OCI-LY1 (cell line): ENCODE data around the gene HBP1.

ENCODE experiments used
- H2AFZ ChIP-seq: fragments of 200-600 bp; sonication (generic), shearing (Covaris generic); 2 replicates; pipeline ENCODE4 v1.6.0; 2014; ENCODE audit warnings: antibody characterized with exemption, mild to moderate bottlenecking, low read length
- H3F3A ChIP-seq: fragments of 200-600 bp; sonication (generic), shearing (Covaris generic); 2 replicates; pipeline ENCODE4 v1.6.0; 2014; ENCODE audit warnings: mild to moderate bottlenecking, antibody characterized with exemption, low read length, moderate library complexity; ENCODE audit not compliant: insufficient read depth
- H3K27ac ChIP-seq: fragments of 200-600 bp; sonication (generic); 2 replicates; pipeline ENCODE4 v1.5.1; 2014; ENCODE audit warnings: low read length, mixed run types, mild to moderate bottlenecking, low read depth; ENCODE audit not compliant: poor library complexity, severe bottlenecking
- H3K27me3 ChIP-seq: fragments of 200-600 bp; sonication (generic); 2 replicates; pipeline ENCODE4 v1.6.0; 2014; ENCODE audit warnings: antibody characterized with exemption, mild to moderate bottlenecking, low read length, moderate library complexity; ENCODE audit not compliant: insufficient read depth
- H3K36me3 ChIP-seq: fragments of 200-600 bp; sonication (generic); 2 replicates; pipeline ENCODE4 v1.6.1; 2014; ENCODE audit warnings: mild to moderate bottlenecking, antibody characterized with exemption, low read length, moderate library complexity, mixed read lengths; ENCODE audit not compliant: insufficient read depth
- H3K4me1 ChIP-seq: fragments of 200-600 bp; sonication (generic); 2 replicates; pipeline ENCODE4 v1.5.1; 2014; ENCODE audit warnings: mild to moderate bottlenecking, low read length, moderate library complexity; ENCODE audit not compliant: insufficient read depth, severe bottlenecking
- H3K4me2 ChIP-seq: fragments of 200-600 bp; sonication (generic), shearing (Covaris generic); 2 replicates; pipeline ENCODE4 v1.6.1; 2014; ENCODE audit warnings: low read length
- H3K4me3 ChIP-seq: fragments of 200-600 bp; sonication (generic); 2 replicates; pipeline ENCODE4 v1.5.1; 2014; ENCODE audit warnings: low read length, low read depth, mild to moderate bottlenecking, mixed read lengths; ENCODE audit not compliant: poor library complexity, severe bottlenecking
- H3K79me2 ChIP-seq: fragments of 200-600 bp; shearing (Covaris generic); 2 replicates; pipeline ENCODE4 v1.6.1; 2016; ENCODE audit warnings: mixed run types, low read length, mixed read lengths; ENCODE audit not compliant: insufficient read depth
- H3K9ac ChIP-seq: fragments of 200-600 bp; sonication (generic), shearing (Covaris generic); 2 replicates; pipeline ENCODE4 v1.6.1; 2014; ENCODE audit warnings: mild to moderate bottlenecking, low read length, mixed read lengths
- H3K9me2 ChIP-seq: fragments of 200-600 bp; sonication (generic), shearing (Covaris generic); 2 replicates; pipeline ENCODE4 v1.6.1; 2014; ENCODE audit warnings: low read depth, mild to moderate bottlenecking, low read length, mixed read lengths
- H3K9me3 ChIP-seq: fragments of 200-600 bp; shearing (Covaris generic); 2 replicates; pipeline ENCODE4 v1.6.1; 2014; ENCODE audit warnings: low read length, mixed read lengths
- H4K20me1 ChIP-seq: fragments of 200-600 bp; sonication (generic), shearing (Covaris generic); 2 replicates; pipeline ENCODE4 v1.6.0; 2016; ENCODE audit warnings: mild to moderate bottlenecking, low read length; ENCODE audit not compliant: insufficient read depth
- CTCF ChIP-seq: fragments of 200-600 bp; sonication (generic), shearing (Covaris generic); IDR thresholded peaks from 2 replicates; pipeline ENCODE4 v1.5.1; 2017; ENCODE audit warnings: mild to moderate bottlenecking, antibody characterized with exemption, low read length, moderate library complexity, mixed read lengths
- EZH2 ChIP-seq: fragments of 200-600 bp; sonication (generic), shearing (Covaris generic); IDR thresholded peaks from 2 replicates; pipeline ENCODE4 v1.8.0; 2017; ENCODE audit warnings: borderline replicate concordance, mixed run types, mild to moderate bottlenecking, antibody characterized with exemption, low read length, moderate library complexity, mixed read lengths

HBP1 gene

GRCh38 chr7:107123392-107123791 lies 45.4 kb upstream of the HBP1 start:
- TF ChIP-seq EZH2 (no peak), CTCF (no peak)

GRCh38 chr7:107125475-107125874 lies 43.3 kb upstream of the HBP1 start:
- no peaks in the 10 kb centered on the region for H3F3A ChIP-seq
- TF ChIP-seq EZH2 = no peak
- no peak for TF ChIP-seq CTCF
- no peak overlapping the region for H3K9ac ChIP-seq
- no peaks in the 10 kb centered on the region for H3K27me3 ChIP-seq
- no peaks in the 10 kb centered on the region for H3K79me2 ChIP-seq
- no peak overlapping the region for H3K4me3 ChIP-seq
- H3K36me3 ChIP-seq = no peaks in the 10 kb centered on the region
- no peak overlapping the region for H3K4me2 ChIP-seq
- no peaks in the 10 kb centered on the region for H4K20me1 ChIP-seq
- H3K9me3 ChIP-seq = no peaks in the 10 kb centered on the region
- H3K4me1 ChIP-seq = no peaks in the 10 kb centered on the region
- no peak overlapping the region for H2AFZ ChIP-seq
- no peaks in the 10 kb centered on the region for H3K9me2 ChIP-seq
- no peak overlapping the region for H3K27ac ChIP-seq

More at GRCh38 chr7:107123392-107123791, 45.4 kb upstream of the HBP1 start:
- no peaks in the 10 kb centered on the region for H3K36me3 ChIP-seq
- no peaks in the 10 kb centered on the region for H3K27me3 ChIP-seq
- H3K9me3 ChIP-seq = no peaks in the 10 kb centered on the region
- H3K4me3 ChIP-seq = no peak overlapping the region
- no peaks in the 10 kb centered on the region for H3K9me2 ChIP-seq
- no peak overlapping the region for H3K4me2 ChIP-seq
- no peaks in the 10 kb centered on the region for H4K20me1 ChIP-seq
- no peaks in the 10 kb centered on the region for H3K79me2 ChIP-seq
- H3F3A ChIP-seq = no peaks in the 10 kb centered on the region
- no peak overlapping the region for H3K9ac ChIP-seq
- no peaks in the 10 kb centered on the region for H3K4me1 ChIP-seq
- no peak overlapping the region for H2AFZ ChIP-seq
- no peak overlapping the region for H3K27ac ChIP-seq

GRCh38 chr7:107128217-107128616 lies 40.6 kb upstream of the HBP1 start:
- Histone ChIP-seq H3K9me3 (no peaks in the 10 kb centered on the region), H3K9ac (no peak overlapping the region), H3K27ac (no peak overlapping the region), H3F3A (no peaks in the 10 kb centered on the region), H3K4me1 (no peaks in the 10 kb centered on the region), H4K20me1 (no peaks in the 10 kb centered on the region), H3K4me2 (no peak overlapping the region), H3K79me2 (no peaks in the 10 kb centered on the region), H2AFZ (no peak overlapping the region), H3K36me3 (no peaks in the 10 kb centered on the region), H3K4me3 (no peak overlapping the region), H3K27me3 (no peaks in the 10 kb centered on the region), H3K9me2 (no peaks in the 10 kb centered on the region)
- no peak for TF ChIP-seq EZH2
- no peak for TF ChIP-seq CTCF
